GM18951 (cell line): ENCODE data around the gene CDC123.

Source experiments
- POLR2A ChIP-seq: IDR thresholded peaks from 4 replicates; pipeline ENCODE4 v1.6.1; 2011; ENCODE audit warnings: mild to moderate bottlenecking; ENCODE audit not compliant: insufficient read length, insufficient read depth; ENCODE audit errors: extremely low read depth
- in situ Hi-C: fragments of 300-500 bp; cut with MboI; formaldehyde crosslinking; loops from one replicate; pipeline ENCODE4 v1.12.0; 2022; ENCODE audit warnings: low sequenced_read_pairs, mixed read lengths, inconsistent platforms; ENCODE audit not compliant: unreplicated experiment

CDC123 gene

GRCh38 chr10:12235116-12235694 lies 39.2 kb downstream of the CDC123 start:
- in situ Hi-C loops = loop anchor here (25.0 kb wide), 2 partner anchors 652 to 827 kb away; no protein-coding TSS in a partner anchor
- no peak for TF ChIP-seq POLR2A

GRCh38 chr10:12235796-12236195 lies 39.8 kb downstream of the CDC123 start:
- no peak for TF ChIP-seq POLR2A

DNA sequence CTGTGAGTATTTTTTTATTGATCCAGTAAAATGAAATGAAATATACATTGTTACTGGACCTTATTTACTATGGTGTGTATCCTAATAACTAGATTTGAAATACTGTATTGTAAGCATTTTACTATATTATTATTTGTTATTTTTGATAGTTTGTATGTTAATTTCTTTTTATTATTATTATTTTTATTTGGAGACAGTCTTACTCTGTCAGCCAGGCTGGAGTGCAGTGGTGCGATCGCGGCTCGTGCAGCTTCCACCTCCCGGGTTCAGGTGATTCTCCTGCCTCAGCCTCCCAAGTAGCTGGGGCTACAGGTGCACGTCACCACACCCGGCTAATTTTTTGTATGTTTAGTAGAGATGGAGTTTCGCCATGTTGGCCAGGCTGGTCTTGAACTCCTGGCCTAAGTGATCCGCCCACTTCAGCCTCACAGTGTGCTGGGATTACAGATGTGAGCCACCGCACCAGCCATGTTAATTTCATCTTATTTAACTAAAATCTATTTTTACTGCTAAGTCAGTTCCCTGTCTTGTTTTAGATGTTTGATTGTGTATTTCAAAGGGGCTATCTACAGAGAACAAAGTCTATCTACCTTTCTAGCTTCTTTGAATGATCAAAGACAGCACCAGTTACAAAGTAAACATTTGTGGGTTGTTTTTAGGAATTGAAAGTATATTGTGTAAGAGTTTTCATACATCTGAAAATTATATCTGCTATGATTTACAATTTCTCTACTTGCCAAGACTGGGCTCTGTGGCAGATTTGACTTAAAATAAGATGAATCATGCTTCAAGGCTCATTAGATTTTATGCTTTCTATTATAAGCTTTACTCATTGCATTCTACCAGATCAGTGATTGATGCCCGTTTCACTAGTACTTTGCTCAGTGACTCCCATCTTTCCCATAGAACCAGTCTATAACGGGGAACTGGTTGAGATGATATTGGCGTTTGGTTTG lies 41.6 kb downstream of the CDC123 start:
- in situ Hi-C loops = loop anchor here (25.0 kb wide), 2 partner anchors 650 to 825 kb away; no protein-coding TSS in a partner anchor
- no peak for TF ChIP-seq POLR2A

More at GRCh38 chr10:12235796-12236195, 39.8 kb downstream of the CDC123 start:
- in situ Hi-C loops = loop anchor here (25.0 kb wide), 2 partner anchors 652 to 827 kb away; no protein-coding TSS in a partner anchor

DNA sequence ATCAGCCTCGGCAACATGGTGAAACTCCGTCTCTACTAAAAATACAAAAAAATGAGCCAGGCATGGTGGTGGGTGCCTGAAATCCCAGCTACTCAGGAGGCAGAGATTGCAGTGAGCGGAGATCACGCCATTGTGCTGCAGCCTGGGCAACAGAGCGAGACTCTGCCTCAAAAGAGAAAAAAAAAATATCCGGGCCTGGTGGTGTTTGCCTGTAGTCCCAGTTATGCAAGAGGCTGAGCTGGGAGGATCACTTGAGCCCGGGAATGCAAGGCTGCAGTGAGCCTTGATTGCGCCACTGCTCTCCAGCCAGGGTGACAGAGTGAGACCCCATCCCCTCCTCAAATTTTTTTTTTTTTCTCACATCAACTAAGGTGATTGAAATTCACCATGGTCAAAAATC lies 42.8 kb downstream of the CDC123 start:
- no peak for TF ChIP-seq POLR2A
- in situ Hi-C loops = loop anchor here (25.0 kb wide), 2 partner anchors 648 to 823 kb away; no protein-coding TSS in a partner anchor

GRCh38 chr10:12241810-12242529 lies 46.0 kb downstream of the CDC123 start:
- no peak for TF ChIP-seq POLR2A
- in situ Hi-C loops = loop anchor here (25.0 kb wide), 2 partner anchors 645 to 820 kb away; no protein-coding TSS in a partner anchor

GRCh38 chr10:12243864-12244620 lies 48.1 kb downstream of the CDC123 start:
- TF ChIP-seq POLR2A = no peak
- in situ Hi-C loops = loop anchor here (25.0 kb wide), 2 partner anchors 643 to 818 kb away; no protein-coding TSS in a partner anchor

DNA sequence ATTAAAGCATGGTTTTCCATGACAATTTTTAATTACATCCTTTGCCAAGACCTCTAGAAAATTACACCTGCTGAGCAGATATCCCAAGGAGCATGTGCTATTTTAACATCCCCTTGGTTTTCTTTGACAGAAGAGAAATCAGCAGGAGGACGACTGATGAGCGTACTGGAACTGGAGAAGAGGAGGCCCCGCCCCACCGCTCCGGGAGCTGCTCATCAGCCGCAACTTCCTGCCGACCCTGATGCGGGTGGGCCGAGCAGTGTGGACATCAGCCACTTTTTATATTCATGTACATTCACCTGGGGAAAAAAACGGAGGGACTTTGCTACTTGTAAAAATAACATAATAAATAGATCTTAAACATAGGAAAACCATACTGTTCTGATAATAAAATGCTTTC lies 54.2 kb downstream of the CDC123 start:
- in situ Hi-C loops = loop anchor here (10.0 kb wide), 1 partner anchor 455 kb away; no protein-coding TSS in a partner anchor
- TF ChIP-seq POLR2A = no peak

DNA sequence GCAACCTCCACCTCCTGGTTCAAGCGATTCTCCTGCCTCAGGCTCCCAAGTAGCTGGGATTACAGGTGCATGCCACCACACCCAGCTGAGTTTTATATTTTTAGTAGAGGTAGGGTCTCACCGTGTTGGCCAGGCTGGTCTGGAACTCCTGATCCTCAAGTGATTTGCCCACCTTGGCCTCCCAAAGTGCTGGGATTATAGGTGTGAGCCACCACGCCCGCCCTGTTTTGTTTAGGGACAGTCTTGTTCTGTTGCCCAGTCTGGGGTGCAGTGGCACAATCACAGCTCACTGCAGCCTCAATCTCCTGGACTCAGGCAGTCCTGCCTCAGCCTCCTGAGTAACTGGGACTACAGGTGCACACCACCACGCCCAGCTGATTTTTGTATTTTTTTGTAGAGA lies 54.7 kb downstream of the CDC123 start:
- in situ Hi-C loops = loop anchor here (10.0 kb wide), 1 partner anchor 454 kb away; no protein-coding TSS in a partner anchor

GRCh38 chr10:12251581-12251980 lies 55.6 kb downstream of the CDC123 start:
- in situ Hi-C loops = loop anchor here (10.0 kb wide), 1 partner anchor 453 kb away; no protein-coding TSS in a partner anchor
- no peak for TF ChIP-seq POLR2A

GRCh38 chr10:12252882-12253546 lies 57.0 kb downstream of the CDC123 start:
- no peak for TF ChIP-seq POLR2A
- in situ Hi-C loops = loop anchor here (10.0 kb wide), 1 partner anchor 452 kb away; no protein-coding TSS in a partner anchor

GRCh38 chr10:12255048-12255447 lies 59.1 kb downstream of the CDC123 start:
- in situ Hi-C loops = loop anchor here (10.0 kb wide), 1 partner anchor 450 kb away; no protein-coding TSS in a partner anchor
- TF ChIP-seq POLR2A = no peak
